ENCODE results near the gene VCX2.
"Not testable (repeated sequence)": the region's sequence is repeated elsewhere in the genome, so short reads cannot be mapped to it uniquely, and the experiment has no call there.

Gene VCX2

DNA sequence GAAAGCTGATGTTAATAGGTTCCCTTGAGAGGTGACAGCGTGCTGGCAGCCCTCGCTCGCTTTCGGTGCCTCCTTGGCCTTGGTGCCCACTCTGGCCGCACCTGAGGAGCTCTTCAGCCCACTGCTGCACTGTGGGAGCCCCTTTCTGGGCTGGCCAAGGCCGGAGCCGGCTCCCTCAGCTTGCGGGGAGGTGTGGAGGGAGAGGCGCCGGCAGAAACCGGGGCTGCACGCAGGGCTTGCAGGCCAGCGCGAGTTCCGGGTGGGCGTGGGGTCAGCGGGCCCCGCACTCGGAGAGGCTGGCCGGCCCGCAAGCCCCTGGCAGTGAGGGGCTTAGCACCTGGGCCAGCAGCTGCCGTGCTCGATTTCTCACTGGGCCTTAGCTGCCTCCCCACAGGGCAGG, 49.7 kb downstream of the VCX2 start:
- not testable (repeated sequence) for DNase-seq
